PFSK-1 (cell line): ENCODE results near the gene KIF7.

Experiments used
- FOXP2 ChIP-seq: optimal IDR thresholded peaks from 2 replicates; pipeline ENCODE3; 2011; ENCODE audit warnings: borderline replicate concordance, control low read depth, inconsistent platforms; ENCODE audit not compliant: insufficient read depth; ENCODE audit errors: extremely low read length, extremely low read depth
- POLR2AphosphoS5 ChIP-seq: IDR thresholded peaks from 2 replicates; pipeline ENCODE4 v1.6.1; 2012; ENCODE audit warnings: low read depth, mild to moderate bottlenecking, control low read depth, low read length, moderate library complexity
- SIN3A ChIP-seq: IDR thresholded peaks from 2 replicates; pipeline ENCODE4 v1.6.1; 2012; ENCODE audit warnings: mild to moderate bottlenecking, low read length, moderate library complexity, borderline replicate concordance; ENCODE audit not compliant: insufficient read depth
- TAF1 ChIP-seq: IDR thresholded peaks from 2 replicates; pipeline ENCODE4 v1.6.1; 2012; ENCODE audit warnings: low read length, control low read depth, borderline replicate concordance; ENCODE audit not compliant: insufficient read depth
- TF ChIP-seq, protein P1 (sequence below), 2 experiments: IDR thresholded peaks; 2 replicates each; pipeline versions ENCODE4 v1.6.1 to v1.8.0; 2011 to 2012; ENCODE audit warnings: low read depth in 2 of 2, low read length in 2 of 2, control low read depth in 1 of 2, inconsistent platforms in 1 of 2, mild to moderate bottlenecking in 1 of 2, moderate library complexity in 1 of 2; ENCODE audit not compliant: insufficient read depth in 1 of 2

Gene KIF7

GRCh38 chr15:89673165-89673512, 17.9 kb upstream of the KIF7 start:
- no peak for TF ChIP-seq POLR2AphosphoS5
- TF ChIP-seq FOXP2 = peak; percentile 31

GRCh38 chr15:89672221-89673164, 17.2 kb upstream of the KIF7 start:
- TF ChIP-seq TAF1 (no peak), SIN3A (no peak), POLR2AphosphoS5 (no peak), FOXP2 (no peak)
- TF ChIP-seq, protein P1, sequence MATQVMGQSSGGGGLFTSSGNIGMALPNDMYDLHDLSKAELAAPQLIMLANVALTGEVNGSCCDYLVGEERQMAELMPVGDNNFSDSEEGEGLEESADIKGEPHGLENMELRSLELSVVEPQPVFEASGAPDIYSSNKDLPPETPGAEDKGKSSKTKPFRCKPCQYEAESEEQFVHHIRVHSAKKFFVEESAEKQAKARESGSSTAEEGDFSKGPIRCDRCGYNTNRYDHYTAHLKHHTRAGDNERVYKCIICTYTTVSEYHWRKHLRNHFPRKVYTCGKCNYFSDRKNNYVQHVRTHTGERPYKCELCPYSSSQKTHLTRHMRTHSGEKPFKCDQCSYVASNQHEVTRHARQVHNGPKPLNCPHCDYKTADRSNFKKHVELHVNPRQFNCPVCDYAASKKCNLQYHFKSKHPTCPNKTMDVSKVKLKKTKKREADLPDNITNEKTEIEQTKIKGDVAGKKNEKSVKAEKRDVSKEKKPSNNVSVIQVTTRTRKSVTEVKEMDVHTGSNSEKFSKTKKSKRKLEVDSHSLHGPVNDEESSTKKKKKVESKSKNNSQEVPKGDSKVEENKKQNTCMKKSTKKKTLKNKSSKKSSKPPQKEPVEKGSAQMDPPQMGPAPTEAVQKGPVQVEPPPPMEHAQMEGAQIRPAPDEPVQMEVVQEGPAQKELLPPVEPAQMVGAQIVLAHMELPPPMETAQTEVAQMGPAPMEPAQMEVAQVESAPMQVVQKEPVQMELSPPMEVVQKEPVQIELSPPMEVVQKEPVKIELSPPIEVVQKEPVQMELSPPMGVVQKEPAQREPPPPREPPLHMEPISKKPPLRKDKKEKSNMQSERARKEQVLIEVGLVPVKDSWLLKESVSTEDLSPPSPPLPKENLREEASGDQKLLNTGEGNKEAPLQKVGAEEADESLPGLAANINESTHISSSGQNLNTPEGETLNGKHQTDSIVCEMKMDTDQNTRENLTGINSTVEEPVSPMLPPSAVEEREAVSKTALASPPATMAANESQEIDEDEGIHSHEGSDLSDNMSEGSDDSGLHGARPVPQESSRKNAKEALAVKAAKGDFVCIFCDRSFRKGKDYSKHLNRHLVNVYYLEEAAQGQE (IDR thresholded peaks at IDR 0.05; ENCODE audit: insufficient read depth in 1 of 2, low read depth in 2 of 2, low read length in 2 of 2) = no peak

GRCh38 chr15:89671687-89672086, 16.4 kb upstream of the KIF7 start:
- no peak for TF ChIP-seq SIN3A
- TF ChIP-seq, protein P1 (IDR thresholded peaks at IDR 0.05; ENCODE audit: insufficient read depth in 1 of 2, low read depth in 2 of 2, low read length in 2 of 2) = no peak
- no peak for TF ChIP-seq POLR2AphosphoS5
- no peak for TF ChIP-seq TAF1
- TF ChIP-seq FOXP2 = no peak

GRCh38 chr15:89670971-89671560, 15.8 kb upstream of the KIF7 start:
- no peak for TF ChIP-seq POLR2AphosphoS5
- no peak for TF ChIP-seq SIN3A
- no peak for TF ChIP-seq FOXP2
- TF ChIP-seq TAF1 = no peak
- TF ChIP-seq, protein P1 (IDR thresholded peaks at IDR 0.05; ENCODE audit: insufficient read depth in 1 of 2, low read depth in 2 of 2, low read length in 2 of 2) = no peak

DNA sequence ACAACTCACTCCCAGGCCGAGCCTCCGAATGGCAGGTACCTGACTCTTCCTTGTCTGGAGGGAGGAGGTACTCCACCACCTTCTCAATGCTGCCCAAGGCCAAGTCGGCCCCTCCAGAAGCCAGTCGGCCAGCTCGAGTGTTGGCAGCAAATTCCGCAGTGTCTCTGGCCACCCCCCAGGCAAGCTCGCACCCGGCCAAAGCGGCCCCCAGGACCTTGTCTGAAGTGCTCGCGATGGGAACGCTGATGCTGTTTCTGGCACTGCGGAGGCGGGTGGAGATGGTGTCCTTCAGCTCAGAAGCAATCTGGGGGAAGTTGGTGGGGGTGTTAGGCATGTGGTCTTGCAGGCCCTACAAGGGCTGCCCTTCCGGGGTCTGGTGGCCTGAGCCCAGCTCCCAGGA, 14.7 kb upstream of the KIF7 start:
- TF ChIP-seq, protein P1 (IDR thresholded peaks at IDR 0.05; ENCODE audit: insufficient read depth in 1 of 2, low read depth in 2 of 2, low read length in 2 of 2) = no peak
- no peak for TF ChIP-seq FOXP2
- no peak for TF ChIP-seq TAF1
- no peak for TF ChIP-seq POLR2AphosphoS5
- TF ChIP-seq SIN3A = no peak
